Endodermal cell (in vitro differentiated cells): ENCODE data around the gene BMF. TPM values are rescaled to one million over a fixed set of nuclear protein-coding genes. Genes with fewer than 3 reads are reported as not detected.

ENCODE experiments used
- DNase-seq: peaks from one replicate; pipeline ENCODE4 v3.0.0-alpha.2; 2017
- H3K27ac ChIP-seq: 2 replicates; pipeline ENCODE4 v1.5.1; 2013; ENCODE audit warnings: mild to moderate bottlenecking, low read depth, low read length, moderate library complexity
- H3K27me3 ChIP-seq: 2 replicates; pipeline ENCODE4 v1.6.1; 2013; ENCODE audit warnings: mild to moderate bottlenecking, low read length, moderate library complexity; ENCODE audit not compliant: insufficient read depth, control insufficient read depth, poor library complexity, severe bottlenecking
- H3K36me3 ChIP-seq: 2 replicates; pipeline ENCODE4 v1.7.0; 2013; ENCODE audit warnings: mild to moderate bottlenecking, low read length, moderate library complexity; ENCODE audit not compliant: control insufficient read depth, insufficient read depth
- H3K4me1 ChIP-seq: one replicate; pipeline ENCODE4 v1.7.0; 2013; ENCODE audit warnings: low read length; ENCODE audit not compliant: control insufficient read depth, insufficient read depth
- H3K4me3 ChIP-seq: 2 replicates; pipeline ENCODE4 v1.5.1; 2013; ENCODE audit warnings: mild to moderate bottlenecking, low read length, moderate library complexity
- H3K9ac ChIP-seq: 2 replicates; pipeline ENCODE4 v1.6.1; 2013; ENCODE audit warnings: mild to moderate bottlenecking, low read length, moderate library complexity; ENCODE audit not compliant: poor library complexity, severe bottlenecking; ENCODE audit errors: extremely low read depth
- H3K9me3 ChIP-seq: 2 replicates; pipeline ENCODE4 v1.6.1; 2013; ENCODE audit warnings: mild to moderate bottlenecking, low read length, moderate library complexity; ENCODE audit not compliant: control insufficient read depth
- H3K27ac Mint-ChIP-seq: 2 replicates; pipeline ENCODE4 v1.8.0; 2020; ENCODE audit warnings: mixed read lengths
- H3K27me3 Mint-ChIP-seq: 2 replicates; pipeline ENCODE4 v1.8.0; 2021; ENCODE audit warnings: mild to moderate bottlenecking, mixed read lengths; ENCODE audit not compliant: insufficient read depth
- H3K36me3 Mint-ChIP-seq: 2 replicates; pipeline ENCODE4 v1.8.0; 2020; ENCODE audit warnings: low read depth, mixed read lengths
- H3K4me1 Mint-ChIP-seq: 2 replicates; pipeline ENCODE4 v1.8.0; 2020; ENCODE audit warnings: mixed read lengths
- H3K4me3 Mint-ChIP-seq: 2 replicates; pipeline ENCODE4 v1.8.0; 2020; ENCODE audit warnings: mild to moderate bottlenecking, moderate library complexity, mixed read lengths
- H3K9me3 Mint-ChIP-seq: 2 replicates; pipeline ENCODE4 v1.8.0; 2020; ENCODE audit warnings: mild to moderate bottlenecking, mixed read lengths
- WGBS, 2 experiments: methylation state at CpG; one replicate each; pipeline versions ENCODE4 v1.1.5 to v1.1.7; 2013; ENCODE audit warnings: missing lambda C conversion rate in 2 of 2, mixed read lengths in 1 of 2; ENCODE audit not compliant: insufficient coverage in 1 of 2, insufficient read length in 1 of 2; 5-methylcytosine and 5-hydroxymethylcytosine counted together
- total RNA-seq, 2 donors: library from RNA; stranded (reverse); fragmentation: NEBNext Ultra II Directional in 1 of 2; extraction: Animal tissue kit (Norgen Biotek cat#: 25700) in 1 of 2; gene quantifications; 2 replicates in 1 of 2; 3 replicates in 1 of 2; pipeline ENCODE4 v1.2.1, GENCODE V29; 2021
- TF ChIP-seq, protein P1 (sequence below): fragments of 200-600 bp; sonication (generic); conservative IDR thresholded peaks from 2 replicates; pipeline ENCODE4 v1.5.0; 2021; ENCODE audit warnings: antibody characterized with exemption, mild to moderate bottlenecking

Gene BMF
- total RNA-seq, 2 donors from 2014 or later: 48.3 to 53.5 TPM

DNA sequence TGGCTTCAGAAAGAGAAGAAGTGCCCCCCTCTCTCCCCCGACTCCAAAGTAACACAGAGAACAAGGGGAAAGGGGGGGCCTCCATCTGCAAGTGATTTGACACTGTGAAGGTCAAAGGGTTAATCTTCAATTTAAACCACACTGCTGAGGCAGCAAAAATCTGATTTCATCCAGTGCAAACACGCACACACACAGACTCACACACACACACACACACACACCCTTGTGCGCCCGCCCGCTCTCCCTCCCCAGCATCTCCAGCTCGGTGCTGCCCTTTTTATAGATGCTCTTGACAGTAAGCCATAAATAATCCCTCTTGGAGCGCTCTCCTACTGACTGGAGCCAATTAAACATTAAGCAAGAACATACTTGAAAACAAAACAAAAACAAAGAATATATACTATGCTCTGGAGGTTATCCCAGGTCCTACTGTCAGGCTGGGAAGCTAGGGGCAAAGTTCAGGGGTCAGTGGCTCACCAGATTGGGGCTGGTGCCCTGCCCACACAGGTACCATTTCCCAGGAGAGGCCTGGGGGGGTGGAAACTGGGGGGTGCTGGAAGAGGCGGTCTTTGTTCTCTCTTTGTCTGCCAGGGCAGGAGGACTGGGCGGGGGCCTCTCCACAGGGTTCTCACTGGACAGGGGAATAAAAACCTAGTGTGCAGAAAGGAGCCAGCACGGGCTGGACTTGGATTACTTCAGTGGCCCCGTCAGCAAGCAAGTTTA, 16.3 kb downstream of the BMF start:
- Mint-ChIP-seq H3K36me3 (peaks cover 30% of the 10 kb centered on the region), H3K4me3 (peak overlapping the region; percentile 28), H3K27me3 (no peaks in the 10 kb centered on the region), H3K27ac (peak overlapping the region; percentile 86), H3K9me3 (no peaks in the 10 kb centered on the region), H3K4me1 (peaks cover 75% of the 10 kb centered on the region)
- Histone ChIP-seq H3K9ac (no peak overlapping the region), H3K4me3 (peak overlapping the region; percentile 70), H3K36me3 (peaks cover 18% of the 10 kb centered on the region), H3K9me3 (no peaks in the 10 kb centered on the region), H3K27ac (peak overlapping the region; percentile 87), H3K27me3 (no peaks in the 10 kb centered on the region), H3K4me1 (peaks cover 55% of the 10 kb centered on the region)
- TF ChIP-seq, protein P1, sequence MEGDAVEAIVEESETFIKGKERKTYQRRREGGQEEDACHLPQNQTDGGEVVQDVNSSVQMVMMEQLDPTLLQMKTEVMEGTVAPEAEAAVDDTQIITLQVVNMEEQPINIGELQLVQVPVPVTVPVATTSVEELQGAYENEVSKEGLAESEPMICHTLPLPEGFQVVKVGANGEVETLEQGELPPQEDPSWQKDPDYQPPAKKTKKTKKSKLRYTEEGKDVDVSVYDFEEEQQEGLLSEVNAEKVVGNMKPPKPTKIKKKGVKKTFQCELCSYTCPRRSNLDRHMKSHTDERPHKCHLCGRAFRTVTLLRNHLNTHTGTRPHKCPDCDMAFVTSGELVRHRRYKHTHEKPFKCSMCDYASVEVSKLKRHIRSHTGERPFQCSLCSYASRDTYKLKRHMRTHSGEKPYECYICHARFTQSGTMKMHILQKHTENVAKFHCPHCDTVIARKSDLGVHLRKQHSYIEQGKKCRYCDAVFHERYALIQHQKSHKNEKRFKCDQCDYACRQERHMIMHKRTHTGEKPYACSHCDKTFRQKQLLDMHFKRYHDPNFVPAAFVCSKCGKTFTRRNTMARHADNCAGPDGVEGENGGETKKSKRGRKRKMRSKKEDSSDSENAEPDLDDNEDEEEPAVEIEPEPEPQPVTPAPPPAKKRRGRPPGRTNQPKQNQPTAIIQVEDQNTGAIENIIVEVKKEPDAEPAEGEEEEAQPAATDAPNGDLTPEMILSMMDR: no peak
- 63 to 71% methylated on average over 6 to 11 of the region's 11 CpGs for WGBS, 2 experiments
- DNase-seq: no peak

- peak overlapping the region; percentile 87 for H3K27ac ChIP-seq
- no peaks in the 10 kb centered on the region for H3K27me3 Mint-ChIP-seq
- H3K27me3 ChIP-seq: no peaks in the 10 kb centered on the region
- H3K4me3 Mint-ChIP-seq: peak overlapping the region; percentile 28
- no peaks in the 10 kb centered on the region for H3K9me3 Mint-ChIP-seq
- H3K36me3 ChIP-seq: peaks cover 15% of the 10 kb centered on the region
- H3K4me1 Mint-ChIP-seq: peaks cover 77% of the 10 kb centered on the region
- H3K9me3 ChIP-seq: no peaks in the 10 kb centered on the region
- H3K27ac Mint-ChIP-seq: peak overlapping the region; percentile 86
- H3K4me3 ChIP-seq: peak overlapping the region; percentile 70
- H3K4me1 ChIP-seq: peaks cover 61% of the 10 kb centered on the region
- peaks cover 27% of the 10 kb centered on the region for H3K36me3 Mint-ChIP-seq
- DNase-seq: peak; percentile 78
- no peak overlapping the region for H3K9ac ChIP-seq
- 28% methylated on average over 2 of the region's 6 CpGs; no CpG with 5 or more reads in 1 of the 2 experiments for WGBS, 2 experiments
- TF ChIP-seq, protein P1: no peak
Measured at GRCh38 chr15:40091861-40092255, 16.8 kb downstream of the BMF start.

- Histone ChIP-seq H3K9me3 (no peaks in the 10 kb centered on the region), H3K27ac (no peak overlapping the region), H3K27me3 (no peaks in the 10 kb centered on the region), H3K9ac (no peak overlapping the region), H3K36me3 (peaks cover 15% of the 10 kb centered on the region), H3K4me1 (peaks cover 65% of the 10 kb centered on the region), H3K4me3 (no peak overlapping the region)
- peaks cover 77% of the 10 kb centered on the region for H3K4me1 Mint-ChIP-seq
- WGBS, 2 experiments: 88 to 94% methylated on average over 8 to 14 of the region's 14 CpGs
- H3K9me3 Mint-ChIP-seq: no peaks in the 10 kb centered on the region
- H3K27me3 Mint-ChIP-seq: no peaks in the 10 kb centered on the region
- peak overlapping the region; percentile 86 for H3K27ac Mint-ChIP-seq
- peaks cover 26% of the 10 kb centered on the region for H3K36me3 Mint-ChIP-seq
- H3K4me3 Mint-ChIP-seq: peak overlapping the region; percentile 28
- TF ChIP-seq, protein P1: no peak
- no peak for DNase-seq
Measured at GRCh38 chr15:40090774-40091455, 17.8 kb downstream of the BMF start.
